Right lobe of liver (tissue), 4 donors: ENCODE measurements around the gene RNF31.

Experiments
- CTCF ChIP-seq, 4 donors: fragments of 200-600 bp in 3 of 4; fragments of 450-650 bp in 1 of 4; IDR thresholded peaks; one replicate each; pipeline versions ENCODE4 v1.5.1 to v1.8.0; 2016 to 2022; ENCODE audit warnings: antibody characterized with exemption in 4 of 4, mild to moderate bottlenecking in 2 of 4
- POLR2A ChIP-seq: fragments of 450-650 bp; IDR thresholded peaks from one replicate; pipeline ENCODE4 v1.6.1; 2017; ENCODE audit warnings: antibody characterized with exemption, mild to moderate bottlenecking
- donor health status: DM: no; HTN: no; CAD: no.
- donor health status: DM: no; HTN: no; CAD: no.
- donor health status: DM: no; HTN: yes; CAD: no.

- no peak for TF ChIP-seq CTCF (IDR thresholded peaks at IDR 0.05)
- no peak for TF ChIP-seq POLR2A
Measured at GRCh38 chr14:24165785-24166184, 18.5 kb downstream of the RNF31 start.
